HepG2 (cell line): ENCODE data around the gene HPGD. TPM values are rescaled to one million over a fixed set of nuclear protein-coding genes. Genes with fewer than 3 reads are reported as not detected.

Source experiments
- GATA4 ChIP-seq: sonication (generic); IDR thresholded peaks from 2 replicates; pipeline ENCODE4 v1.6.1; 2016; ENCODE audit warnings: antibody characterized with exemption, low read depth, borderline replicate concordance
- KAT7 ChIP-seq: IDR thresholded peaks from 2 replicates; pipeline ENCODE4 v1.6.1; 2018; ENCODE audit warnings: borderline replicate concordance, missing compliant biosample characterization
- YY1 ChIP-seq: IDR thresholded peaks from 2 replicates; pipeline ENCODE4 v1.6.1; 2011; ENCODE audit warnings: low read length, low read depth, moderate library complexity, mild to moderate bottlenecking; ENCODE audit not compliant: insufficient read depth, insufficient replicate concordance
- ZBTB21 ChIP-seq: sonication (generic); formaldehyde crosslinking; IDR thresholded peaks from 2 replicates; pipeline ENCODE4 v1.4.0; 2020; ENCODE audit warnings: missing genetic modification reagents
- polyA plus RNA-seq, 8 experiments: library from polyadenylated mRNA; depleted of rRNA in 3 of 8; stranded (reverse) in 7 of 8; unstranded in 1 of 8; fragments of >200 nt; fragmentation: Illumina TruSeq in 4 of 8; extraction: Trizol in 4 of 8; gene quantifications; 2 replicates each; pipeline versions ENCODE4 v1.2.1 to v1.2.3, GENCODE V29; 2011 to 2016; ENCODE audit warnings: low read depth in 4 of 8, missing spikeins in 1 of 8, mixed read lengths in 1 of 8; ENCODE audit not compliant: insufficient read depth in 1 of 8
- total RNA-seq, 5 experiments: library from RNA; depleted of rRNA; stranded (reverse); fragments of >200 nt; fragmentation: Illumina TruSeq; extraction: Trizol; gene quantifications; 2 replicates each; pipeline ENCODE4 v1.2.3, GENCODE V29; 2016; ENCODE audit warnings: low read depth in 1 of 5
- TF ChIP-seq, protein P1 (sequence below): sonication (generic); formaldehyde crosslinking; IDR thresholded peaks from 2 replicates; pipeline ENCODE4 v1.4.0; 2020; ENCODE audit warnings: missing genetic modification reagents
- TF ChIP-seq, protein P2 (sequence below): sonication (generic); formaldehyde crosslinking; IDR thresholded peaks from 2 replicates; pipeline ENCODE4 v1.4.0; 2020; ENCODE audit warnings: missing genetic modification reagents
- TF ChIP-seq, protein P3 (sequence below), 2 experiments: fragments of 450-650 bp in 1 of 2; sonication (generic) in 1 of 2; formaldehyde crosslinking; IDR thresholded peaks; 2 replicates each; pipeline versions ENCODE4 v1.5.0 to v1.8.0; 2020 to 2022; ENCODE audit warnings: mild to moderate bottlenecking in 1 of 2, missing genetic modification reagents in 1 of 2

Gene HPGD
- total and polyA plus RNA-seq, 2 of the 13 experiments (the other 11 are each of a cell fraction or from before 2014, with no cell fraction given) = 0.13 to 0.24 TPM

DNA sequence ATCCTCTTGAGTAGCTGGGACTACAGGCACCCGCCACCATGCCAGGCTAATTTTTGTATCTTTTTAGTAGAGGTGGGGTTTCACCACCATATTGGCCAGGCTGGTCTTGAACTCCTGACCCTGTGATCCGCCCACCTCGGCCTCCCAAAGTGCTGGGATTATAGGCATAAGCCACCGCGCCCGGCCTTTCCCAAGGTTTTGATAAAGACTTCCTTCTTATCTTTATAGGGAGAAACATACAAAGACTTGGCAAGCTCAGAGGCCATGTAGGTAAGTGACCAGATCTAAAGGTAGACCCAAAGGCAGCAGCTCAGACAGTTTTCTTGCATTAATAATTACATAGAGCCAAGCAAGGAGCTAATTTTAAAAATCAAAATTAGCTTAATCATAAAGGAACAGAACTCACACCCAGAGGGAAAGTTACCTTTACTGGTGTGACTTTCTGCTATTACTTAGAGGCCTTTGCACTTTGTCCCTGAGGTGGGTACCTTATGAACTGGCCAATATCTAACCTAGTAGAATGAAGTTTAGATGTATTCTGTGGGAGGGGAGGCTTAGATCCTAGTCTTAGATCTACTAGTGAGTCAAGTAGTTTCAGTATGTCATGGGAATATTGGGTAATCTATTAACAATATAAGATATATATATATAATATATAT lies 67.3 kb downstream of the HPGD start (continued):
- TF ChIP-seq, protein P1, sequence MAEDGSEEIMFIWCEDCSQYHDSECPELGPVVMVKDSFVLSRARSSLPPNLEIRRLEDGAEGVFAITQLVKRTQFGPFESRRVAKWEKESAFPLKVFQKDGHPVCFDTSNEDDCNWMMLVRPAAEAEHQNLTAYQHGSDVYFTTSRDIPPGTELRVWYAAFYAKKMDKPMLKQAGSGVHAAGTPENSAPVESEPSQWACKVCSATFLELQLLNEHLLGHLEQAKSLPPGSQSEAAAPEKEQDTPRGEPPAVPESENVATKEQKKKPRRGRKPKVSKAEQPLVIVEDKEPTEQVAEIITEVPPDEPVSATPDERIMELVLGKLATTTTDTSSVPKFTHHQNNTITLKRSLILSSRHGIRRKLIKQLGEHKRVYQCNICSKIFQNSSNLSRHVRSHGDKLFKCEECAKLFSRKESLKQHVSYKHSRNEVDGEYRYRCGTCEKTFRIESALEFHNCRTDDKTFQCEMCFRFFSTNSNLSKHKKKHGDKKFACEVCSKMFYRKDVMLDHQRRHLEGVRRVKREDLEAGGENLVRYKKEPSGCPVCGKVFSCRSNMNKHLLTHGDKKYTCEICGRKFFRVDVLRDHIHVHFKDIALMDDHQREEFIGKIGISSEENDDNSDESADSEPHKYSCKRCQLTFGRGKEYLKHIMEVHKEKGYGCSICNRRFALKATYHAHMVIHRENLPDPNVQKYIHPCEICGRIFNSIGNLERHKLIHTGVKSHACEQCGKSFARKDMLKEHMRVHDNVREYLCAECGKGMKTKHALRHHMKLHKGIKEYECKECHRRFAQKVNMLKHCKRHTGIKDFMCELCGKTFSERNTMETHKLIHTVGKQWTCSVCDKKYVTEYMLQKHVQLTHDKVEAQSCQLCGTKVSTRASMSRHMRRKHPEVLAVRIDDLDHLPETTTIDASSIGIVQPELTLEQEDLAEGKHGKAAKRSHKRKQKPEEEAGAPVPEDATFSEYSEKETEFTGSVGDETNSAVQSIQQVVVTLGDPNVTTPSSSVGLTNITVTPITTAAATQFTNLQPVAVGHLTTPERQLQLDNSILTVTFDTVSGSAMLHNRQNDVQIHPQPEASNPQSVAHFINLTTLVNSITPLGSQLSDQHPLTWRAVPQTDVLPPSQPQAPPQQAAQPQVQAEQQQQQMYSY (CRISPR knock-in tag) = no peak
- TF ChIP-seq YY1 = no peak
- no peak for TF ChIP-seq ZBTB21
- no peak for TF ChIP-seq GATA4
- TF ChIP-seq KAT7 (CRISPR knock-in tag) = no peak
- TF ChIP-seq, protein P2, sequence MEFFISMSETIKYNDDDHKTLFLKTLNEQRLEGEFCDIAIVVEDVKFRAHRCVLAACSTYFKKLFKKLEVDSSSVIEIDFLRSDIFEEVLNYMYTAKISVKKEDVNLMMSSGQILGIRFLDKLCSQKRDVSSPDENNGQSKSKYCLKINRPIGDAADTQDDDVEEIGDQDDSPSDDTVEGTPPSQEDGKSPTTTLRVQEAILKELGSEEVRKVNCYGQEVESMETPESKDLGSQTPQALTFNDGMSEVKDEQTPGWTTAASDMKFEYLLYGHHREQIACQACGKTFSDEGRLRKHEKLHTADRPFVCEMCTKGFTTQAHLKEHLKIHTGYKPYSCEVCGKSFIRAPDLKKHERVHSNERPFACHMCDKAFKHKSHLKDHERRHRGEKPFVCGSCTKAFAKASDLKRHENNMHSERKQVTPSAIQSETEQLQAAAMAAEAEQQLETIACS = no peak
- TF ChIP-seq, protein P3, sequence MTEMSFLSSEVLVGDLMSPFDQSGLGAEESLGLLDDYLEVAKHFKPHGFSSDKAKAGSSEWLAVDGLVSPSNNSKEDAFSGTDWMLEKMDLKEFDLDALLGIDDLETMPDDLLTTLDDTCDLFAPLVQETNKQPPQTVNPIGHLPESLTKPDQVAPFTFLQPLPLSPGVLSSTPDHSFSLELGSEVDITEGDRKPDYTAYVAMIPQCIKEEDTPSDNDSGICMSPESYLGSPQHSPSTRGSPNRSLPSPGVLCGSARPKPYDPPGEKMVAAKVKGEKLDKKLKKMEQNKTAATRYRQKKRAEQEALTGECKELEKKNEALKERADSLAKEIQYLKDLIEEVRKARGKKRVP (CRISPR knock-in tag; IDR thresholded peaks at IDR 0.05) = no peak
- TF ChIP-seq, all 625 proteins: peak for 0
